ENCODE results near the gene DAAM2.

Gene DAAM2

DNA sequence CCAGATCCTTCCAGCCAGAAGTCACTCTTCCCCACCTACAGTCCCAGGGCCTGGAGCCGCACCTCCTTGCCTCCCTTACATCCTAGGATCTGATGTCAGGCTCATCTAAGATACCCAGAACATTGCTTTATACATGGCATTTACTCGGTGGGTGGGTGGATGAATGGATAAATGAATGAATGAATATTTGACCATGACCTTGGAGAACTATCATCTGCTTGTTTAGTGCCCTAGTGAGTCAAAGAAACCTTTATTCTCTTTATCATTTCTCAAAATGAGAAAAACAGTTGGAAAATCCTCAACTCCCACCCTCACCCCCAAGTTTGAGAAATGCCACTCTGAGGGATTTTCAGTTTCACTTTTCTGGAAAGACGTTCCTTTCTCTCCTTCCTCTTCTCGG is 56.0 kb downstream of the DAAM2 start:
- DNase-seq (ENCODE audit: low read depth) = no peak

DNA sequence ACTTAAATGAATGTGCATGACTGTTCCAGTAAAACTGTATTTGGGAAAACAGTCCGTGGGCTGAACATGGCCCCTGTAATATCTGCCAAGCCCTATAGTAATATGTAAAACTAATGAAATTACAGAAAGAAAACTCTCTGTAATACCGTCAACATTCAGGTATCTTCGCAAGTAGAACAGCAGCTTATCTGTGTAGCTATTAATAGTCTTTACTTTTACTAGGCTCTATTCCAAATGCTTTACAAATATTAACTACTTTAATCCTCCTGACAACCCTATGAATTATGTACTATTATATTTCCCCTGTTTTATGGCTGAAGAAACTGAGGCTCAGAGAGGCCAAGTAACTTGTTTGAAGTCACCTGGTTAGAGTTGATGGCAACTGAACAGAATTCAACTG is 57.1 kb downstream of the DAAM2 start:
- DNase-seq (ENCODE audit: low read depth) = no peak

- DNase-seq (ENCODE audit: low read depth) = no peak
Measured at GRCh38 chr6:39849764-39850163, 57.6 kb downstream of the DAAM2 start.

DNA sequence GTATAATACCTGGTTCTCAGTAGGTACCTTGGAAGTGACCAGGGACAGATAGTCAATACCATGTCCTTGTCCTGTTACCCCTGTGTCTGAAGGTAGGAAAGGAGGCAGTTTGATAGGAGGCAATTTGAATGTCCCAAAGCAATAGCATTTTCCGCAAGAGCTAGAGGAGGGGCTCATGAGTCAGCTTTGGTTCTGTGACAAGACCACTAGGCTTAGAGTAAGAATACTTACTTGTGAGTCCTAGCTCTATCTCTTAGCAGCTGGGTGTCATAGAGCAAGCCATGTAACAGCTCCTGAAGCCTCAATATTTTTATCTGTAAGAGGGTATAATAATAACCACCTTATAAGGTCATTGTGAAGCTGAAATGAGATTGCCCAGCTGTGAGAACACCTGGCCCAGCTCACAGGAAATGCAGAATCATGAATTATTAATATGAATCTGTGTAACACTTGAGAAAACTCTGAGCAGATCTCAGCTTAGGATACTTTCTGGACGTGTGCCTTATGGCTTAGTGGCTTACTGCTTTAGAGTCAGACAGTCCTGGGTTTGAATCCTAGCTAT is 58.6 kb downstream of the DAAM2 start:
- no peak for DNase-seq (ENCODE audit: low read depth)

GRCh38 chr6:39851331-39851730 is 59.2 kb downstream of the DAAM2 start:
- DNase-seq (ENCODE audit: low read depth) = no peak

DNA sequence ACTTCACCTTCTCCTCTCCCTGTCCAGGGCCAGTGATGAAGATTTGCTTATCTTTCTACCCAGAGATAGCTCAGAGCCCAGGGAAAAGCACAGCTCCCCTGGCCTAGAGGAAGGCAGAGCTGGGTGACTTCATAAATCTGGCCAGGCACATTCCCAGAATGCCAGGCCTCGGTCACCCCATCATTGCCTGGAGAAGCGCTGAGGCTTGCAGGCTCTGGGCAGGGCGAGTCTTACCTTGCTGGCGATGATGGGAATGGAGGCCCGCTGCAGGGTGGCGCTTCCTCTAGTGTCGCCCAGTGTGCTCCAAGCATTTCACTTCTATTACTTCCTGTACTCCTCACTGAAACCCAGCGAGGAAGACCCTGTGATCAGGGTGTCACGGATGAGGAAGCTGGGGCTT is 60.1 kb downstream of the DAAM2 start:
- DNase-seq (ENCODE audit: low read depth) = no peak

DNA sequence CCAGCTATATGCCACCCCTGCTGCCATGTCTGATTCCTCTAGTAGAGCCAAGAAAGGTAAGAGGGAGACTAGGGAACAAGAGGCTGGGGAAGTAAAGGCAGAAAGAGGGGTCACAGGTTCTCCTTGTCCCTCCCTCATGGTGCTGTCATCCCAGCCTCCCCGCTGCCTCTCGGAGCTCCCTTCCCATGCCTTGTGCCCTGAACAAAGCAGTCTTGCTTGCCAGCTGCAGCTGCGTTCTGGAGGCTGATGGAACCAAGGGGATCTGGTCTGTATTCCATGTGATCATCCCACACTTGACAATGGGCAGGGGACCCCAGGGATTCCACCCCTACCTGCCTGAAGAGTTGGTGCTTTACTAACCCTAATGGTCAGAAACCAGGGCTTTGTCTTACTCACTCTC is 61.4 kb downstream of the DAAM2 start:
- DNase-seq (ENCODE audit: low read depth) = no peak

GRCh38 chr6:39855356-39855995 is 63.3 kb downstream of the DAAM2 start:
- DNase-seq (ENCODE audit: low read depth) = no peak

DNA sequence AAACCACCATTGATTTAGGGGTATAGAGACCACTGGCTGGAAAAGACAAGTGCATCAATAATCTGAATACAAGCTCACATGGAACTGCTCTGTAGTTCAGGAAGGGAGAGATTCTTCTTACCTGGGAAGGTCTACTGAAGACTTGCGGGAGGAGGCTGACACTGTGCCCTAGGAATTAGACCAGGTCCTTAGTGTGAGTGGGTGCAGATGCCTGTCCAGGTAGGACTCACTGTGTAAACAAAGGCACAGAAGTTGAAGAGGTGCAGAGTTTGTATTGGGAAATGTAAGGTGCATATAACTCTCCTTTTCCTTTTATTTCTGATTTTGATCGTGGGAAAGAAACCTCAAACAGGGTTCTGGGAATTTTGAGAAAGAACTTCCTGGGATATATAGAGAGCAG is 66.8 kb downstream of the DAAM2 start:
- no peak for DNase-seq (ENCODE audit: low read depth)

DNA sequence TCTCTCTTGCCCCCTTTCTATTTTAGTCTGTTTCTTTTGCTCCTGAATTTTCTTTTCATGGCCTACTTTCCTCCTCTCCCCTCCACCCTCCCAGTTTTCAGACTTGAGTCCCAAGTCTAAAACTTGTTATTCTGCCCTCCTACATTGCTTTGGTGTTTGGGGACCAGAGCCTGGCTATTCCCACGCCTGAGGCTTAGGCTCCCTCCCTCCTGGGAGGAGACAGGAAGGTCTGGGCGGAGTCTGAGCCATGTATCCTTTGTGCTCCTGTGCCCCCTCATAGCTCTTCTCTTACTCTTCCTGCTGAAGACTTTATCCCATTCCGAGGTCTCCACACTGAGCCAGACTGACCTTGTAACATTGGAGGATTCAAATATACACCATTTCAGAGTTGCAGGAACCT is 69.5 kb downstream of the DAAM2 start:
- no peak for DNase-seq (ENCODE audit: low read depth)

GRCh38 chr6:39865011-39865888 is 73.1 kb downstream of the DAAM2 start:
- DNase-seq (ENCODE audit: low read depth) = no peak

- DNase-seq (ENCODE audit: low read depth) = no peak
Measured at GRCh38 chr6:39867592-39867991, 75.4 kb downstream of the DAAM2 start.

- DNase-seq (ENCODE audit: low read depth) = no peak
Measured at GRCh38 chr6:39870950-39871349, 78.8 kb downstream of the DAAM2 start.

DNA sequence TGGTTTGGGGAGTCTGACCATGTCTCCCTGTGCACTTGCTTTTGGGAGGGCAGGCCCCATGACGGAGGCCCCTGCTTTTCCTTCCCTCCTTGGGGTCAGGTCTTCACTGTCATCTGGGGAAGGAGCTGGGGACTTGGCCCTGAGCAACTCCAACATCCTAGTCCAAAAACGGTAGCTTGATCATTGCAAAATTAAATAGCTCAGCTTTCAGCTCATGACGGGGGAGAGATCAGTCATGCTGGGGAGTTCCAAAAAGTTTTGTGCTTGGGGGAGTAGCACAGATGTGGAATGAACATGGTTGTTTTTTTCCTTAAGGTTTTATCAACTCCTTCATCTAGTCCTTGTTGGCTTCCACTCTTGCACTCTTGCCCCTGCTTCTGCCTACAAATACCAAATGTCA is 81.3 kb downstream of the DAAM2 start:
- DNase-seq (ENCODE audit: low read depth) = no peak

GRCh38 chr6:39876111-39876510 is 83.9 kb downstream of the DAAM2 start:
- DNase-seq (ENCODE audit: low read depth) = no peak

DNA sequence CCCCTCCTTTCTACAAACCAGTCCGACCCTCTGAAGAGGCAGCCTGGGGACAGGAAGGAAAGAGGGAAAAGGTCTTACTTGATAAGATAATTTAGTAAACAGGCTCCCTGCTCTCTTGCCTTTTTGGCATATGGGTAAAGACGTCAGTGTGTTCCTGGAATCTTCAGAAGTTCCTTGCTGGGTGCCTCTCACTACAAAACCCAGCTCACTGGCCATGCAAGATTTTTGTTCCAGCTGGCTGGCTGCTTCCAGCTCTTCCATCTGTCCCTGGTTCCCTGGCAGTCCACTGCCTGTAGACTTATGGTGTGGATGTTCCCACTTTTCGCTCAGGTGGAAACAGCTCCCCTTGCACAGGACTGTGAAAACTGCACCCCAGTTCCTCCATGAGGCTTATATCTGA is 84.7 kb downstream of the DAAM2 start:
- DNase-seq (ENCODE audit: low read depth) = no peak

DNA sequence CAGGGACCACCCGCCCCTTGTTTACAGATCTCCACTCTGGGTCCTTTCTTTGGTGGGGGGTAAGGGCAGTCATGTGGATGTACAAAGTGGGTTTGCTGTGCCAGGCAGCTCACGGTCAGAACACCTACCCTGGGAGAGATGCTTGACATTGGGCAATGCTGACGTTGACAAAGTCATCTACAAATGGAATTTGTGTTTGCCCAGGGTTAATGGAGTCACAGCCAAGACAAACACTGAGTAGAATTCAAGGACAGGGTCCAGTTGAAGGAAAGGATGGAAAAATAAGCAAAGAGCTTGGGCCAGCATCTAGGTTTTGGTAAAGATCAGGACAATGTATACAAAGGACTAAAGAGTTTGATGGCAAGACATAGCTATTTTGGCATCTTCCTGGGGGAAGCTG is 87.4 kb downstream of the DAAM2 start:
- no peak for DNase-seq (ENCODE audit: low read depth)

GRCh38 chr6:39880594-39880993 is 88.4 kb downstream of the DAAM2 start:
- no peak for DNase-seq (ENCODE audit: low read depth)

DNA sequence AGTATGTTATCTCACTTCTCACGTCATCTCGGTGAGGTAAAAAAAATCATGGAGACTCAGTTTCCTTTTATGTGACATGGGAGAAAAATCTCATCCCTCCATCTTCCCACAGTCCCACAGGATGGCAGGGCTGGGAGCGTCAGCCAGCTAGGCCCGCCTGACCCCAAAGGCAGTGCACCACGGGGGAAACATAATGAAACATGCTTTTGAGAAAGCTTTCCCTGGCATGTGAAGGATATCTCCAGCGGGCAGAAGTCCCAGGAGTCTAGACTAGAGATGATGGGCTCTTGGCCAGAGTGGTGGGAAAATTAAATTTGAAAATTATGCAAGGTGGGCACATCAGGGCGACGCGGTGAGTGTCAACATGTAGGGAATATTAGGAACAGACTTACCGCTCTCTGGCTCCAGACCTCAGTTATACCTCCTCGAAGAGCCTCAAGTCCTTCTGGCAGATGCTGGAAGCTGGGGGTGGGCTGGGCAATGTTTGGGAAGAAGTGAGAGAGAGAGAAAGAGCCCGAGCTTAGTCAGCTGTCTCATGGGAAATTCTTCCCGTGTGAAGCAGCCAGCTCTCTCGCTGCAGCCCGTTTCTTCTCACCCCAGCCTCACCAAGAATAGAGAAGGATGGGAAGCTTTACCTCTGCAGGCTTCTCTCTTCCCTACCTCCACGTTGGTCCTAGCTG is 89.8 kb downstream of the DAAM2 start:
- DNase-seq (ENCODE audit: low read depth) = no peak

DNA sequence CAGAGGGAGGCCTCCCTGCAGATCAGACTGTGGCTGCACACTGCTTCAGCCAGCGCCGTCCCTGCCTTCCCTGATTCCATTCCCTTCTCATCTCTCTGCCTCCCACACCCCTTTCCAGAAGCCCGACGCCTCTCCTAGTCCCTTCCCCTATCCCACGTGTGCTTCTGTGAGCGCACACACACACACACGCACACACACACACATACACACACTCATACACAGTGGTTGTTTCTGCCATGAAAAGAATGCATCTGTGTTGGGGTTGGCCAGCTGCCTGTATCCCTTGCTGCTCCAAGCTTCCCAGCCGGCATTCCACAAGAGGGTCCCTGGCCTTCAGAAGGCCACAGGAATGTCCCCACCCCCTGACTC is 90.3 kb downstream of the DAAM2 start:
- DNase-seq (ENCODE audit: low read depth) = no peak

DNA sequence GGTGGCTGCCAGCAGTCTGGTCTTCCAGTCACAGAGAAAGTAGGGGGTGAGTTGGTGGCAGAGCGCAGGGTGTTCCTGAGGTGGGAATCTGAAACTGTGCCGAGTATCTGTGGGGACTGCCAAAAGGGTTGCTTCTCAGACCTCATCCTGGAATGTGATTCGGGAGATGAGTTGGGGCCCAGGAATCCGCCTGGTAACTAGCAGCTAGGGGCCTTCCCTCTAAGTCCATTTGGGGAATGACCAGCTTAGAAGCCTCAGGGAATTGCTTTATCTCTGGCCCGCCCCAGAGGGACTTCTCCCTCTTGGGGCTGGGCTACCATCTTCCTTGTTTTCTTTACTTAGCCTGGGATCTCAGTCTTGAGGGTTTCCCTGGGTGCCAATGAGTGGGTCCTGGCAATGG is 92.5 kb downstream of the DAAM2 start:
- DNase-seq (ENCODE audit: low read depth) = no peak

- no peak for DNase-seq (ENCODE audit: low read depth)
Measured at GRCh38 chr6:39885691-39886090, 93.5 kb downstream of the DAAM2 start.

DNA sequence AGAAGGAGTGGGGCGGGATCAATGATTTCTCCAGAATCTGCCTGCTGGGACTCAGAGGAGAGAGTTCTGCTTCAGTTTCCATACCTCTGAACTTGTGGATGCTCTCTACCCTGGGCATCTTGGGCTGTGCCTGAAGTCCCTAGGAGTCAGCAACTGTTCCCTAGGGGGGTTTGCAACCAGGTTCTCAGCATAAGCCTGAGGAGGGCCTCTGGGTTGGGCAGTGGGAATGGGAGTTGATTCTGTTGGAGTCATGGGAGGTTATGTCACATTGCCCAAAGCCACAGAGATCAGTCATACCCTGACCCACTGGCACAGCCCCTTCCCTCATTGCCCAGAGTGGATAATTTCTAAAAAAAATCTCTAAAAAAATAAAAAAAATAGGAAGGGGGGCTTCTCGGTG is 94.7 kb downstream of the DAAM2 start:
- no peak for DNase-seq (ENCODE audit: low read depth)
